Measurements from ENCODE around the gene WDR1. TPM values are rescaled to one million over a fixed set of nuclear protein-coding genes. Genes with fewer than 3 reads are reported as not detected.
A peak's percentile ranks its signal among the peaks of the same experiment; 100 is the strongest.

Gene WDR1
- total RNA-seq, 1 donor from 2014 or later: 385 TPM

DNA sequence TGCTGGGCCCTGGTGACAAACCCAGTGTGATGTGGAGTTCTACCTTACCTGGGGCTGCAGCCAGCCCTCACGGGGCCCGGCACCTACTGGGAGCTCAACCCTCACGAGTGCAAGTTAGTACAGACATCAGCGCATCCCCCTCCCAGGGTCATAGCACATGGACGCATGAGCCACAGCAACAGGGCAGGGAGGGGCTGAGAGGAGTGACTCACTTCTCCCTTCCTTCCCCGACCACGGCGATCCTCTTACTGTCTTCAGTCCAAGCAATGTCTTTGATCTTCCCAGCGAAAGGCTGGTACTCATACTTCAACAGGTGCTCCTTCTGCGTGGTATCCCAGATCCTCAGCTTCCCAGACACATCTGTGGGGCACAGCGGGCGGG is 17.8 kb downstream of the WDR1 start:
- no peak for DNase-seq (ENCODE audit: low spot score)

DNA sequence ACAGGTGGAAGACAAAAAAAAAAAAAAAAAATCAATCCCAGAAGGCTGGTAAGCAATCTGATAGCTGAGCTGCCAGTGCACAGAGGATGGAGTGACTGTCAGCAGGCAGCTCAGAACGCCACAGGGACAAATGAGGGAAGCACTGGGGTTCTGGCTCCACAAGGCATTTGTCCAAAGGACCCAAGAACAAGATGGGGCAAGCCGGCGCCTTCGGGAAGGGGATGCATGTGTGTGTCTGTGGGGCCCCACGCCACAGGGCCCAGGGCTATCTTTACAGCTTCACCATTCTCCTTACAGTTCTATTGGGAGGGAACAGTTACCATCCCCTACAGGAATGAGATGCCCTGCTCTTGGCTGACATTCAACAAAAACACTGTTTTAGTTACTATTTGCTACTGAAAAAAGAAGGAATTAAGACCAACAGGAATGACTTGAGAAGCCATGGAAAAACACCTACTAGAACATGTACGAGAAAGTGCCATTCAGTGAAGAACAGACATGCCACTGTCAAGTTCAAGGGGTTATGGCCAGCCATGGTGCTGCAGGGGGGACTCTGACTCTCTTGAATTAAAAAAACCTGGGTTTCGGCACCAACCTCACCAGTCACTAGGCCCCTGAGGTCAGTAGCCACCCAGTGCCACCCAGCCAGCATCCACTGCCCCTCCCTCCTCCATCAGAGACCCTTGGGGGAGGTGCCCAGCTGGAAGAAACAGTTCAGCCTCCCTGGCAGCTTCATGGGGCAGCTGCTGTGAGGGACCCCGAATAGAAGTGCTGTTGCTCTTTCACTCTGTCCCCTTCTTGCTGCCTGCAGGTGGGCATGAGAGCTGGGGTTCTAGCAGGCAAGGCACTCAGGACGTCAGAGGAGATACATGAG is 18.5 kb downstream of the WDR1 start:
- DNase-seq (ENCODE audit: low spot score): no peak

GRCh38 chr4:10096978-10097335 is 19.6 kb downstream of the WDR1 start:
- DNase-seq (ENCODE audit: low spot score): no peak

DNA sequence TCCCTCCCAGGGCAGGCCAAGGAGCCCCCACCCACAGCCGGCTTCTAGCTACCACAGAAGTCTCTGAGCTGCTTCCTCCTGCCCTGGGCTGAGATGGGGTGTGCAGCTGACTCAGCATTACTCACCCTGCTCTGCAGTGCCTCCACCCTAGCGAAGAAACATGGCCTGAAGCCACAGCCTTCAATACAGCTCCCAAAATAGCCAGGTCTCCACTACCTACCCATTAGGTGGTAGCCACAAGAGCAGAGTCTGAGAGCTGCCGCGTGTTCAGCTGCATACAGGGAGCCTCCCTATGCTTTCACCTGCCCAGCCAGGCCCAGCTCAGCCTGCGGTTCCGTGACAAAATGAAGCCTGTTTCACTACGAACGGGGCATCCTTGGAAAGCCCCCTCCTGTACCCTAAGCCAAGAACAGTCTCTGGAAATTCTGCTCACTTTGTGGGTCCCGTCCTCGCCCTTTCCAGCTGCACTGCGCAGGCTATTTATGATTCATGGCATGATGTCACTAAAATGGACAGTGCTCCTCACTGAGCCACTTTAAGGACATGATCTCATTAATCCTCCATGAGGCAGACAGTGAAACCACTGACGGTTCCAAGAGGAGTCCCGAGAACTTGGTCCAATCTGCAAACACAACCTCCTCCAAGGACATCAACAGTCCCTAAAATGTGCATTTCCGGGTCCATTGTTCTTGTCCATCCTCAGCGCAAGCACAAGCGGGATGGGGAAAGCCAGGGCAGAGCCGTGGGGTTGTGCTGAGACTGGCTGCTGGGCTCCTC is 20.2 kb downstream of the WDR1 start:
- peak; percentile 66 for DNase-seq (ENCODE audit: low spot score)

- no peak for DNase-seq (ENCODE audit: low spot score)
These were observed 21.2 kb downstream of the WDR1 start for GRCh38 chr4:10095296-10095991.

GRCh38 chr4:10094841-10095240 is 21.8 kb downstream of the WDR1 start:
- DNase-seq (ENCODE audit: low spot score): no peak

GRCh38 chr4:10093801-10094552 is 22.6 kb downstream of the WDR1 start:
- no peak for DNase-seq (ENCODE audit: low spot score)

DNA sequence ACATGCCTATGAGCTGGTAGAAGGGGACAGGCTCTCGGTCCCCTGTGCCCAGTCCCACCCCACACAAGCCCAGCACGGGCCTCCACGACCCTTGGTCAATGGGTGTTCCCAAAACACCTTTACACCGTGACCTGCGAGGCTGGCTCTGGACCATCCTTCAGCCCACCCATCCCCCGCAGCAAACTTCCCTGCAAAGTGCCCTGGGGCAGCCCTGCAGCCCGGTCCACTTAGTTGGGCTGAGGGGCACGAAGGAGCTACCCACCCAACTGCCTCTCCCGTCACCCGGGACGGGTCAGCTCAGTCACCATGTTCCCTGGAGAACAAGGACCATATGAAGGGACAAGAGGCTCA is 23.4 kb downstream of the WDR1 start:
- DNase-seq (ENCODE audit: low spot score): no peak

GRCh38 chr4:10092481-10093270 is 23.9 kb downstream of the WDR1 start:
- no peak for DNase-seq (ENCODE audit: low spot score)

- DNase-seq (ENCODE audit: low spot score): no peak
These were observed 24.9 kb downstream of the WDR1 start for GRCh38 chr4:10091531-10092181.

DNA sequence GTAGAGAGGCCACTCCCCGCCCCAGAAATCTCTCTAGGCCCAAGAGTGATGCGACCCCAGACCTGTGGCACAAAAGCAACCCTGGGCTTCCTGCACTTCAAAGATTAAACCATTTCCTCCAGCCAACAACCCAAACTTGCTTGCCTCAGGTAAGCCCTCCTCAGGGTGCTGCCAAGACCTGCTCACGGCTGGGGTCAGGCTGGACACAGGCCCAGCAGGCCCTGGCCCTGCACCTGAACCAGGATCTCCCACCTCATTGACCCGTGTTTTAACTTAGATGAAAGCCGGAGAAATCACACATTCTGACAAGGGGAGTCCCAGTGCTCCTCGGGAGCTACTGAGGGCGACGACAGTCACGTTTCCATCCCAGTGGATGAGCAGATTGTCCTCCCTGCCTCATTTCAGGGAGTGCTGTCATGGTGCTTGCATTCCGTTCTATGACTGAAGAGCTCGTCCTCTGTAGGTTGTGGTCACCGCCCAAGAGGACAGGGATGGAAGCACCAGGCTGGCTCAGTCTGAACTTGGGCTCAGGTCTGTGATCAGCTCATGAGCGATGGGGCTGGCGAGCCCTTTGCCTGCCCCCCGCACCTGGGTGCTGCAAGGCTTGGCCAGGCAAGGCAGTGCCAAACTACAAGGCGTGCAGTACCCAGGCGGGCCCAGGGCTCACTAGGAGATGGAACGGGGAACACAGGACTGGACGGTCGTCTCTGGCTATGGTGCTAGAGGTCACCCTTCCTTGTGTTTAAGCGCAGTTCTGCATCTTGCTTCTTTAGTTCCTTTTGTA is 25.9 kb downstream of the WDR1 start:
- DNase-seq (ENCODE audit: low spot score): no peak

DNA sequence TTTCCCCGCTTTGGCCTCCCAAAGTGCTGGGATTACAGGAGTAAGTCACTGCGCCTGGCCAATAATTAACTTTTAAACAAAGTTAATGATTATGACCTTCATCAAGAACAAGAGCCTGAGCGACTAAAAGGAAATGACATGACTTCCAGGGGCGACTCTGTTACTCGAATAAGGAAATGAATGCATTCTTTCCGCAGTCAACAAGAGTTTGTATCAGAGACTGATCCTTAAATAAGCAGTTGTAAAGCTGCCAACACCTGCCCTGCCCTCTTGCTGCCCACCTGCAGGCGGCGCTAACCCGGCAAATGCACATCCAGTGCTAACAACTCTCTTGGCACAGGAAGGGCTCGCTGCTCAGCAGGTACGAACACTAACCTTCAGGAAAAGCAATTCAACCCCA is 27.3 kb downstream of the WDR1 start:
- no peak for DNase-seq (ENCODE audit: low spot score)

- DNase-seq (ENCODE audit: low spot score): no peak
These were observed 28.2 kb downstream of the WDR1 start for GRCh38 chr4:10088135-10089010.

DNA sequence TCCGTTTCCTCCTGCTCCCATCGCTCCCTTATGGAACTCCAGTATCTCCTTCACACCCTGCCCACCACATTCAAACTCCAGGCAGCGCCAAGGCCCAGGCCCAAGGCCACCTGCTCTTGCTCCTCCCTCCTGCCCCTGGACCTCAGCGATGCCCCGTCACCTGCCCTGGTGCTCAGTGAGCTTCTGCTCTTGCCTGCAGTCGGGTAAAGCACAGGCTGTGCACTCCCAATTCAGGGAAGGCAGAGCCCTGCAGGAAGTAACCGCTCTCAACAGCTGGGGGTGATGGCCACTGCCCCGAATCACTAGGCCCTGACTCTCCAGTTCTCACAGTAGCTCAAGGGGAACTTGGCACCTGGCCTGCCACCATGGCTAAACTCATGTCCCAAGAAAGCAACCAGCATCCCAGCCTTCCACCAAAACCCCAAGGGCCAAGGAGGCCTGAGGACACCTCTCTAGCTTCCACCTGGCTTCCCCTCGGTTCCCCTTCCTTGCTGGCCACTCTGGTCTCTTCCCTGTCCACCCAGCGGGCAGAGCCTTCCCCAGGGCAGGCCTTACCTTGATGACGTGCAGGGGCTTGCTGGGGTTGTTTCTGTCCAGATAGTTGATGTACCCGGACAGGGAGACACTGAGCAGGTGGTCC is 29.3 kb downstream of the WDR1 start:
- DNase-seq (ENCODE audit: low spot score): no peak

- no peak for DNase-seq (ENCODE audit: low spot score)
These were observed 30.0 kb downstream of the WDR1 start for GRCh38 chr4:10086506-10087120.

DNA sequence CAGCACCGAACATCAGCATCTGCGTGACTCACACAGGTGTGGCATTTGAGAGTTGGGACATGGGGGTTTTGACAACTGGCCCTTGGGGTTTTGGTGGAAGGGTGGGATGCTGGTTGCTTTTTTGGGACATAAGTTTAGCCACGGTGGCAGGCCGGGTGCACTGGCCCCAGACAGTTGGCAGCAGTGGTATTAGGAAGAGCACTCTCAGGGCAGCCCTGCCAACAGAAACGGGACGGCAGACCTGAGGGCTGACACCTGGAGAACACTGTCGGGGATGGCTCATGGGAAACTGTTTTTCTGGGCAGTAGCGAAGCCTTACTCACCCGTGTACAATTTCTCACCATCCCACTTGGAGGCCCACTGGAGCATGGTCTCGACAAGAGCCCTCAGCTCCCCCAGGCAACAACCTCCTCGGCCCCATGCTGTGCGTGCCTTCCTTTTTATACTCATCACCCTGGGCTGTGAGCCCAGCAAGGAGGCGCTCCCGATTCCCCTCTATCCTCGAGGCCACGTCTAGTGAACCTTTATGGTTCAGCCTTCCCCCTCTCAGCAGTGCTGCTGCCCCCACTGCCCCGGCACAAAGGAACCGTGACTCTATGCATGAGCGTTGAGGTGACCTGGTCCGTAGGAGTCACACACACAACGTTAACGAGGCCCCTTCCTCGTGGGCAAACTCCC is 30.6 kb downstream of the WDR1 start:
- DNase-seq (ENCODE audit: low spot score): no peak

GRCh38 chr4:10085386-10085785 is 31.2 kb downstream of the WDR1 start:
- no peak for DNase-seq (ENCODE audit: low spot score)
